SK-N-SH (cell line): ENCODE results near the gene MYO18A. TPM values are rescaled to one million over a fixed set of nuclear protein-coding genes. Genes with fewer than 3 reads are reported as not detected.

Experiments
- CTCF ChIA-PET: fragments of 300-600, 350-600 bp; formaldehyde crosslinking; extraction: SDS; loops from one replicate; lab custom pipeline; 2021; lab: Yijun Ruan, JAX
- POLR2A ChIA-PET: fragments of 350-600 bp; sonication (Branson Sonifier 250); formaldehyde crosslinking; extraction: SDS; loops from one replicate; lab custom pipeline; 2020; ENCODE audit warnings: antibody characterized with exemption, inconsistent platforms; lab: Yijun Ruan, JAX
- DNase-seq: peaks from one replicate; pipeline ENCODE4 v3.0.0; 2012
- H2AFZ ChIP-seq: fragments of 200-600 bp; sonication (generic); 2 replicates; pipeline ENCODE4 v1.8.1; 2016; ENCODE audit warnings: antibody characterized with exemption, mild to moderate bottlenecking, low read depth
- H3F3A ChIP-seq: fragments of 200-600 bp; sonication (generic); replicated peaks from 2 replicates; pipeline ENCODE3; 2016; ENCODE audit warnings: antibody characterized with exemption, mild to moderate bottlenecking; ENCODE audit not compliant: insufficient read depth
- H3K27ac ChIP-seq, 2 experiments: fragments of 200-500 bp in 1 of 2; fragments of 200-600 bp in 1 of 2; sonication (Bioruptor generic) in 1 of 2; sonication (generic), shearing (Covaris generic) in 1 of 2; 2 replicates each; pipeline versions ENCODE4 v1.5.1 to v1.6.1; 2014 to 2016; ENCODE audit warnings: low read depth in 2 of 2, inconsistent platforms in 1 of 2, low read length in 1 of 2, mild to moderate bottlenecking in 1 of 2, mixed read lengths in 1 of 2
- H3K27me3 ChIP-seq: fragments of 200-600 bp; sonication (generic), shearing (Covaris generic); 2 replicates; pipeline ENCODE4 v1.6.1; 2016; ENCODE audit warnings: mixed run types; ENCODE audit not compliant: insufficient read depth
- H3K36me3 ChIP-seq, 2 experiments: fragments of 200-500 bp in 1 of 2; fragments of 200-600 bp in 1 of 2; sonication (Bioruptor generic) in 1 of 2; sonication (generic) in 1 of 2; replicated peaks in 1 of 2; 2 replicates each; pipeline versions ENCODE3 to v1.5.1; 2014 to 2016; ENCODE audit warnings: low read length in 1 of 2, mild to moderate bottlenecking in 1 of 2; ENCODE audit not compliant: insufficient read depth in 2 of 2, control insufficient read depth in 1 of 2
- H3K4me1 ChIP-seq, 2 experiments: fragments of 200-500 bp in 1 of 2; fragments of 200-600 bp in 1 of 2; sonication (Bioruptor generic) in 1 of 2; sonication (generic), shearing (Covaris generic) in 1 of 2; 2 replicates each; pipeline versions ENCODE4 v1.5.1 to v1.6.1; 2014 to 2016; ENCODE audit warnings: low read depth in 1 of 2, low read length in 1 of 2, mixed run types in 1 of 2; ENCODE audit not compliant: insufficient read depth in 2 of 2, control insufficient read depth in 1 of 2
- H3K4me2 ChIP-seq: fragments of 200-600 bp; sonication (generic), shearing (Covaris generic); 2 replicates; pipeline ENCODE4 v1.6.1; 2017; ENCODE audit warnings: mixed run types
- H3K4me3 ChIP-seq, 2 experiments: fragments of 200-500 bp in 1 of 2; fragments of 200-600 bp in 1 of 2; sonication (Bioruptor generic) in 1 of 2; sonication (generic), shearing (Covaris generic) in 1 of 2; 2 replicates each; pipeline versions ENCODE4 v1.5.1 to v1.8.1; 2014 to 2016; ENCODE audit warnings: low read depth in 2 of 2, inconsistent platforms in 1 of 2, low read length in 1 of 2, mild to moderate bottlenecking in 1 of 2, mixed read lengths in 1 of 2, moderate library complexity in 1 of 2
- H3K79me2 ChIP-seq: fragments of 200-600 bp; sonication (generic); 2 replicates; pipeline ENCODE4 v1.8.1; 2017; ENCODE audit warnings: mild to moderate bottlenecking; ENCODE audit not compliant: insufficient read depth
- H3K9ac ChIP-seq: fragments of 200-600 bp; sonication (generic); 2 replicates; pipeline ENCODE4 v1.6.1; 2017; ENCODE audit warnings: mixed run types
- H3K9me2 ChIP-seq: fragments of 200-600 bp; sonication (generic); 2 replicates; pipeline ENCODE4 v1.6.1; 2017; ENCODE audit warnings: mixed run types
- H3K9me3 ChIP-seq: fragments of 200-600 bp; sonication (generic); 2 replicates; pipeline ENCODE4 v1.6.1; 2017; ENCODE audit warnings: mixed run types, mild to moderate bottlenecking, moderate library complexity
- H4K20me1 ChIP-seq: fragments of 200-600 bp; sonication (generic); 2 replicates; pipeline ENCODE4 v1.6.1; 2017; ENCODE audit warnings: mild to moderate bottlenecking, mixed run types; ENCODE audit not compliant: insufficient read depth
- CHD2 ChIP-seq: fragments of 150-350 bp; IDR thresholded peaks from 2 replicates; pipeline ENCODE4 v1.6.1; 2018; ENCODE audit warnings: low read length; ENCODE audit not compliant: partially characterized antibody
- CTCF ChIP-seq: fragments of 200-600 bp; sonication (generic); IDR thresholded peaks from 2 replicates; pipeline ENCODE4 v1.6.1; 2017; ENCODE audit warnings: antibody characterized with exemption, mild to moderate bottlenecking, moderate library complexity
- EZH2phosphoT487 ChIP-seq: fragments of 200-600 bp; sonication (generic); IDR thresholded peaks from 2 replicates; pipeline ENCODE4 v1.6.1; 2017; ENCODE audit warnings: low read depth, mixed run types, mild to moderate bottlenecking, antibody characterized with exemption, moderate library complexity, borderline replicate concordance
- FOSL2 ChIP-seq: IDR thresholded peaks from 2 replicates; pipeline ENCODE4 v1.4.0; 2012; ENCODE audit warnings: low read depth, mild to moderate bottlenecking, moderate library complexity, borderline replicate concordance
- FOXM1 ChIP-seq: IDR thresholded peaks from 2 replicates; pipeline ENCODE4 v1.4.0; 2012; ENCODE audit warnings: low read depth, mild to moderate bottlenecking
- GATA2 ChIP-seq: sonication (generic); formaldehyde crosslinking; IDR thresholded peaks from 2 replicates; pipeline ENCODE4 v1.5.0; 2020; ENCODE audit warnings: mild to moderate bottlenecking, missing genetic modification reagents
- IRF3 ChIP-seq: fragments of 150-350 bp; IDR thresholded peaks from 2 replicates; pipeline ENCODE4 v1.6.1; 2016; ENCODE audit warnings: mild to moderate bottlenecking, low read depth, low read length
- JUND ChIP-seq: IDR thresholded peaks from 2 replicates; pipeline ENCODE4 v1.4.0; 2012
- MEF2A ChIP-seq: IDR thresholded peaks from 2 replicates; pipeline ENCODE4 v1.4.0; 2012; ENCODE audit warnings: low read depth, borderline replicate concordance
- MXI1 ChIP-seq: IDR thresholded peaks from 2 replicates; pipeline ENCODE4 v1.6.1; 2012; ENCODE audit warnings: mild to moderate bottlenecking, low read depth, low read length, improper control_type of control experiment
- NFIC ChIP-seq: IDR thresholded peaks from 2 replicates; pipeline ENCODE4 v1.4.0; 2012; ENCODE audit warnings: borderline replicate concordance
- NRF1 ChIP-seq: IDR thresholded peaks from 2 replicates; pipeline ENCODE4 v1.6.1; 2012; ENCODE audit warnings: low read depth, mild to moderate bottlenecking, low read length
- RAD21 ChIP-seq: IDR thresholded peaks from 2 replicates; pipeline ENCODE4 v1.6.1; 2012; ENCODE audit warnings: mild to moderate bottlenecking, low read length
- RXRA ChIP-seq: IDR thresholded peaks from 2 replicates; pipeline ENCODE4 v1.4.0; 2012; ENCODE audit warnings: low read depth, mild to moderate bottlenecking, borderline replicate concordance
- SMC3 ChIP-seq: IDR thresholded peaks from 2 replicates; pipeline ENCODE4 v1.6.1; 2012; ENCODE audit warnings: low read depth, low read length, improper control_type of control experiment
- TAF1 ChIP-seq: IDR thresholded peaks from 2 replicates; pipeline ENCODE4 v1.6.1; 2012; ENCODE audit warnings: low read depth, mild to moderate bottlenecking, low read length, moderate library complexity, borderline replicate concordance
- TEAD4 ChIP-seq: IDR thresholded peaks from 2 replicates; pipeline ENCODE4 v1.4.0; 2012; ENCODE audit warnings: mild to moderate bottlenecking, borderline replicate concordance; ENCODE audit not compliant: insufficient read depth
- USF1 ChIP-seq: IDR thresholded peaks from 2 replicates; pipeline ENCODE4 v1.4.0; 2012; ENCODE audit warnings: low read depth, borderline replicate concordance
- WGBS: methylation state at CpG from one replicate; pipeline ENCODE4 v1.1.6; 2017; ENCODE audit warnings: low lambda C conversion rate; 5-methylcytosine and 5-hydroxymethylcytosine counted together
- polyA plus RNA-seq, 3 experiments: library from polyadenylated mRNA; depleted of rRNA; stranded (reverse); fragments of >200 nt; gene quantifications; 2 replicates each; pipeline ENCODE4 v1.2.3, GENCODE V29; 2012
- TF ChIP-seq, protein P1 (sequence below): IDR thresholded peaks from 2 replicates; pipeline ENCODE4 v1.4.0; 2012; ENCODE audit warnings: low read depth
- TF ChIP-seq, protein P2 (sequence below): fragments of 150-350 bp; IDR thresholded peaks from 2 replicates; pipeline ENCODE4 v1.6.1; 2017; ENCODE audit warnings: antibody characterized with exemption, low read length, low read depth, borderline replicate concordance

MYO18A gene
- polyA plus RNA-seq, 1 of the 3 experiments (the other 2 are of a cell fraction) = 6.6 TPM

DNA sequence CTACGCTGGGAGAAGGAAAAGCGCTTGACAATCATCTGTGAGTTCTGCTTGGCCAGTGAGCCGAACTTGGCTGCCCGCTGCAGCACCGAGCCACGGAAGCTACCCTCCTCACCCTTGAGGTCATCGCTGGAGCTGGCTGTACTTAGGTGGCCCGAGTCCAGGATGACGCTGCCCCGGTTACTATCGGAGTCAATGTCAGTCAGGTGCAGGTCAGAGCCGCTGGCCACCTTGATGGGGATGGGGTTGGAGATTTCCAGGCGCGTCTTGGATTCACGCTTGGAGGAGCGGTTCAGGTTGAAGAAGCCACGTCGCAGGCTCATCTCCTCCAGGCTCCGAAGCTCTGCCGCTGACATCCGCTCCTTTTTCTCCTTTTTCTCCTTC, 13.7 kb downstream of the MYO18A start:
- no peak for DNase-seq
- Histone ChIP-seq H2AFZ (no peak overlapping the region), H3K9me3 (no peaks in the 10 kb centered on the region), H3K27me3 (no peaks in the 10 kb centered on the region), H4K20me1 (no peaks in the 10 kb centered on the region), H3F3A (no peaks in the 10 kb centered on the region), H3K9me2 (no peaks in the 10 kb centered on the region), H3K4me2 (no peak overlapping the region), H3K9ac (no peak overlapping the region), H3K79me2 (no peaks in the 10 kb centered on the region; the same call in 1 of the 2 replicates), H3K36me3 (peaks cover 0 to 8% of the 10 kb centered on the region in 2 experiments), H3K4me1 (peaks cover 6 to 11% of the 10 kb centered on the region in 2 experiments; a peak in 2 of 4 replicates), H3K4me3 (no peak overlapping the region), H3K27ac (no peak overlapping the region)
- WGBS = 95% methylated on average over 14 of the region's 21 CpGs
- ChIA-PET CTCF (interaction anchor here (3.7 to 8.1 kb wide), 3 partner anchors 12 to 42 kb away, joined by 21 to 49 read pairs (median 42); partner anchors contain the start of gene MYO18A), POLR2A (no interaction called here)
- TF ChIP-seq RXRA (no peak), MXI1 (no peak), GATA2 (CRISPR knock-in tag) (no peak), SMC3 (no peak), IRF3 (no peak), FOXM1 (no peak), CTCF (no peak), TAF1 (no peak), JUND (no peak), TEAD4 (no peak), FOSL2 (no peak), CHD2 (no peak), MEF2A (no peak), USF1 (no peak), RAD21 (no peak), NFIC (no peak), EZH2phosphoT487 (no peak), NRF1 (no peak)
- TF ChIP-seq, protein P1, sequence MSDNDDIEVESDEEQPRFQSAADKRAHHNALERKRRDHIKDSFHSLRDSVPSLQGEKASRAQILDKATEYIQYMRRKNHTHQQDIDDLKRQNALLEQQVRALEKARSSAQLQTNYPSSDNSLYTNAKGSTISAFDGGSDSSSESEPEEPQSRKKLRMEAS = no peak
- TF ChIP-seq, protein P2, sequence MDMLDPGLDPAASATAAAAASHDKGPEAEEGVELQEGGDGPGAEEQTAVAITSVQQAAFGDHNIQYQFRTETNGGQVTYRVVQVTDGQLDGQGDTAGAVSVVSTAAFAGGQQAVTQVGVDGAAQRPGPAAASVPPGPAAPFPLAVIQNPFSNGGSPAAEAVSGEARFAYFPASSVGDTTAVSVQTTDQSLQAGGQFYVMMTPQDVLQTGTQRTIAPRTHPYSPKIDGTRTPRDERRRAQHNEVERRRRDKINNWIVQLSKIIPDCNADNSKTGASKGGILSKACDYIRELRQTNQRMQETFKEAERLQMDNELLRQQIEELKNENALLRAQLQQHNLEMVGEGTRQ = no peak
